ENCODE measurements around the gene ZNF782. TPM values are rescaled to one million over a fixed set of nuclear protein-coding genes. Genes with fewer than 3 reads are reported as not detected.

ZNF782 gene
- total RNA-seq, 1 experiment from 2014 or later: 6.7 TPM

GRCh38 chr9:96844040-96844439, 10.3 kb downstream of the ZNF782 start:
- intact Hi-C loops (cut with micrococcal nuclease; ENCODE audit: unreplicated experiment): no loop called here
- no peaks in the 10 kb centered on the region for H3K27me3 ChIP-seq (replicated peaks; ENCODE audit: insufficient read depth, low read depth, low read length, poor library complexity)
- no peaks in the 10 kb centered on the region for H3K4me1 ChIP-seq (ENCODE audit: insufficient read depth, low read length, poor library complexity, severe bottlenecking)
- no TSS peak for BruUV-seq (replicated peaks)
- peaks cover 29% of the 10 kb centered on the region for H3K9me3 ChIP-seq (ENCODE audit: low read depth, low read length, poor library complexity, severe bottlenecking)
- no peak overlapping the region for H3K27ac ChIP-seq (ENCODE audit: low read depth, low read length, poor library complexity, severe bottlenecking)
- DNase-seq (ENCODE audit: low spot score): no peak
- no peak for TF ChIP-seq EZH2 (IDR thresholded peaks at IDR 0.05; ENCODE audit: borderline replicate concordance, low read depth, low read length, poor library complexity, severe bottlenecking)
- TF ChIP-seq CTCF (conservative IDR thresholded peaks at IDR 0.05; ENCODE audit: low read depth, low read length): no peak
- peaks cover 8% of the 10 kb centered on the region for H3K36me3 ChIP-seq (ENCODE audit: insufficient read depth, low read length, poor library complexity, severe bottlenecking)
- no peak overlapping the region for H3K4me3 ChIP-seq (ENCODE audit: low read depth, low read length, poor library complexity, severe bottlenecking)
- ChIA-PET POLR2A (ENCODE audit: low non-redundant PET) (no interaction called here), CTCF (no interaction called here)

- H3K9me3 ChIP-seq (ENCODE audit: low read depth, low read length, poor library complexity, severe bottlenecking): peaks cover 88% of the 10 kb centered on the region
- BruUV-seq (replicated peaks): no TSS peak
- DNase-seq (ENCODE audit: low spot score): no peak
- ChIA-PET CTCF (no interaction called here), POLR2A (ENCODE audit: low non-redundant PET) (no interaction called here)
- H3K27me3 ChIP-seq (replicated peaks; ENCODE audit: insufficient read depth, low read depth, low read length, poor library complexity): no peaks in the 10 kb centered on the region
- TF ChIP-seq CTCF (conservative IDR thresholded peaks at IDR 0.05; ENCODE audit: low read depth, low read length) (no peak), EZH2 (IDR thresholded peaks at IDR 0.05; ENCODE audit: borderline replicate concordance, low read depth, low read length, poor library complexity, severe bottlenecking) (no peak)
- no peak overlapping the region for H3K4me3 ChIP-seq (ENCODE audit: low read depth, low read length, poor library complexity, severe bottlenecking)
- intact Hi-C loops (cut with micrococcal nuclease; ENCODE audit: unreplicated experiment): no loop called here
- no peak overlapping the region for H3K27ac ChIP-seq (ENCODE audit: low read depth, low read length, poor library complexity, severe bottlenecking)
- peaks cover 32% of the 10 kb centered on the region for H3K36me3 ChIP-seq (ENCODE audit: insufficient read depth, low read length, poor library complexity, severe bottlenecking)
- H3K4me1 ChIP-seq (ENCODE audit: insufficient read depth, low read length, poor library complexity, severe bottlenecking): no peaks in the 10 kb centered on the region
Measured at GRCh38 chr9:96818533-96818932, 35.8 kb downstream of the ZNF782 start.

- CTCF ChIA-PET: no interaction called here
- BruUV-seq (replicated peaks): no TSS peak
- Histone ChIP-seq H3K36me3 (ENCODE audit: insufficient read depth, low read length, poor library complexity, severe bottlenecking) (peaks cover 27% of the 10 kb centered on the region), H3K27ac (ENCODE audit: low read depth, low read length, poor library complexity, severe bottlenecking) (no peak overlapping the region), H3K4me3 (ENCODE audit: low read depth, low read length, poor library complexity, severe bottlenecking) (no peak overlapping the region), H3K27me3 (replicated peaks; ENCODE audit: insufficient read depth, low read depth, low read length, poor library complexity) (no peaks in the 10 kb centered on the region), H3K9me3 (ENCODE audit: low read depth, low read length, poor library complexity, severe bottlenecking) (peaks cover 83% of the 10 kb centered on the region), H3K4me1 (ENCODE audit: insufficient read depth, low read length, poor library complexity, severe bottlenecking) (no peaks in the 10 kb centered on the region)
- no peak for DNase-seq (ENCODE audit: low spot score)
- TF ChIP-seq EZH2 (IDR thresholded peaks at IDR 0.05; ENCODE audit: borderline replicate concordance, low read depth, low read length, poor library complexity, severe bottlenecking): no peak
- no peak for TF ChIP-seq CTCF (conservative IDR thresholded peaks at IDR 0.05; ENCODE audit: low read depth, low read length)
- intact Hi-C loops (cut with micrococcal nuclease; ENCODE audit: unreplicated experiment): no loop called here
- POLR2A ChIA-PET (ENCODE audit: low non-redundant PET): no interaction called here
Measured at GRCh38 chr9:96817973-96818372, 36.3 kb downstream of the ZNF782 start.

Data from A673 (cell line).